GM12872 (cell line): ENCODE data around the gene PEG3.

Experiments
- TF ChIP-seq, protein P1 (sequence below): IDR thresholded peaks from 3 replicates; pipeline ENCODE4 v1.5.1; 2011; ENCODE audit warnings: low read depth, mild to moderate bottlenecking, low read length, moderate library complexity; ENCODE audit not compliant: insufficient read depth

PEG3 gene

DNA sequence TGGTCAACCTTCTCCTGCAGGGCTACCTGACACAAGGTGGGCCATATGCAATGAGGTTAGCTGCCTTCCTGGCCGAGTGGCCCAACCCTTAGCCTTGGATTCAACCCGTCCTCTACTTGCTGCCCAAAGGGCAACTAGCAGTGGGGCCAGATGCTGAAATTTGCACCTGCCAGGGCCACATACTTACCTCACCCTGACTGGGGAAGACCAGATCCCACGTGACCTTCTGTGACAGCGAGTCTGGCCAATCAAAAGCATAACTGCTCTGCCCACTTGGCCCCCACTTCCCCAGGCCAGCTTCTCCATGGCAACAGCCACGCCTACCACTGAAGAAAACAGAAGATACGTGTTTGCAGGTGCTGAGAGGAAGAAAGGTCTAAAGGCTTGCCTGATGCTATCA is 10.9 kb downstream of the PEG3 start:
- TF ChIP-seq, protein P1, sequence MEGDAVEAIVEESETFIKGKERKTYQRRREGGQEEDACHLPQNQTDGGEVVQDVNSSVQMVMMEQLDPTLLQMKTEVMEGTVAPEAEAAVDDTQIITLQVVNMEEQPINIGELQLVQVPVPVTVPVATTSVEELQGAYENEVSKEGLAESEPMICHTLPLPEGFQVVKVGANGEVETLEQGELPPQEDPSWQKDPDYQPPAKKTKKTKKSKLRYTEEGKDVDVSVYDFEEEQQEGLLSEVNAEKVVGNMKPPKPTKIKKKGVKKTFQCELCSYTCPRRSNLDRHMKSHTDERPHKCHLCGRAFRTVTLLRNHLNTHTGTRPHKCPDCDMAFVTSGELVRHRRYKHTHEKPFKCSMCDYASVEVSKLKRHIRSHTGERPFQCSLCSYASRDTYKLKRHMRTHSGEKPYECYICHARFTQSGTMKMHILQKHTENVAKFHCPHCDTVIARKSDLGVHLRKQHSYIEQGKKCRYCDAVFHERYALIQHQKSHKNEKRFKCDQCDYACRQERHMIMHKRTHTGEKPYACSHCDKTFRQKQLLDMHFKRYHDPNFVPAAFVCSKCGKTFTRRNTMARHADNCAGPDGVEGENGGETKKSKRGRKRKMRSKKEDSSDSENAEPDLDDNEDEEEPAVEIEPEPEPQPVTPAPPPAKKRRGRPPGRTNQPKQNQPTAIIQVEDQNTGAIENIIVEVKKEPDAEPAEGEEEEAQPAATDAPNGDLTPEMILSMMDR, result no peak

GRCh38 chr19:56827708-56828107 is 12.8 kb downstream of the PEG3 start:
- TF ChIP-seq, protein P1, result no peak

- TF ChIP-seq, protein P1, result no peak
These were observed 16.6 kb downstream of the PEG3 start for GRCh38 chr19:56823956-56824355.

DNA sequence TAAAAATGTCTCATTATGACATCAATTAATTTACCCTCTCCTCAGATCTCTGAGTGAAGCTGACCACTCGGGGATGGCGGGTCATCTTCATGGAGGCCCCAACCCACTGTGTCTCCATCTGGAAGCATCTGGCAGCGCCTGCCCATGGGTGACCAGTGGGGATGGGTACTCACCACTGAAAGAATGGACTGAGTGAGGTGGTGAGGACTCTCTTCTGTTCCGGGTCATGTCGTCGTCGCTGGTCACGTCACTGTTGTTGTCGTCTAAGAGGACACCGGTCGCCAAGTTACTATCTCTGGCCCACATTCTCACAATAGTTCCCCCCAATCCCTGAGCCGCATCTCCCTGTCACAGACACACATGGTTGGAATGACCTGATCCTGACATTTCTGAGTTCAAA is 17.1 kb downstream of the PEG3 start:
- TF ChIP-seq, protein P1, result no peak

- TF ChIP-seq, protein P1, result no peak
These were observed 17.8 kb downstream of the PEG3 start for GRCh38 chr19:56822755-56823154.

DNA sequence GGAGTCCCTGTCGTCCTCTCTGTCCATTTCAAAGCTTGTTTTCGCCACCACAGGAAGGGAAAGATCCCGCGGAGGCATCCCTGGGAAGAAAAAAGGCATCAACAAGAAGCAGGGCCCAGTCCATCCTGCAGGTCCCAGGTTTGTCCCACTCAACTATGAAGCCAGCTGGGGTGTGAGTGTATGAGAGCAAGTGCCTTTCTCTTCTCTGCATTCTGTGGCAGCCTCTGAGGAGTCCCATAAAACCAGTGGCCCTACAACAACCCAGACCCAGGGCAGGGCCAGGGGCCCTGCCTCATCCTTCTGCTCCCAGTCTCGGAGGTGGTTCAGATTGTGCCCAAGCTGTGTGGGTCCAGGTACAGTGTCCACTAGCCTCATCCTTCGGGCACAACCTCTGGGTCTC is 18.9 kb downstream of the PEG3 start:
- TF ChIP-seq, protein P1, result no peak

- TF ChIP-seq, protein P1, result no peak
These were observed 19.3 kb downstream of the PEG3 start for GRCh38 chr19:56821209-56821608.

GRCh38 chr19:56819166-56819565 is 21.4 kb downstream of the PEG3 start:
- TF ChIP-seq, protein P1, result no peak
